Measurements from ENCODE around the gene CFC1. TPM values are rescaled to one million over a fixed set of nuclear protein-coding genes. Genes with fewer than 3 reads are reported as not detected.
"Not testable (repeated sequence)": the region's sequence is repeated elsewhere in the genome, so short reads cannot be mapped to it uniquely, and the experiment has no call there.

CFC1 gene
- total and polyA plus RNA-seq, 9 donors, result 0.48 TPM; not detected in 8

DNA sequence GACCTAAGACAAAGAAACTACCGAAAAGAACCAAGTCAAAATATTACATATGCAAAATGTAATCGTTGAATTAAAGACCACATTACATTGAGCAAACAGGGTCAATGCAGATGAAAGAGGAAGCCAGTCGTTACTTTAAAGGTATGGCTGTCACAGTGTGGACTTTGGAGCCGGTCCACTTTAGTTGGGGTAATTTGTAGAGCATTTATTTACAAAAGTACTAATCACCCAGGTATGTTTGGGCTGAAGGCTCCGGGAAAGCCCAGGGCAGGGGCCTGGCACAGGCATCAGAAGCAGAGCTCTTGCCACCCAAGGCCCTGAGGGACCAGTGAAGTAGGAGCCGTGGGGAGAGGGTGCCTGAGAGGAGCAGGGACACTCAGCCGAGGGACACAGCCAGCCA lies 15.8 kb downstream of the CFC1 start:
- WGBS (ENCODE audit: insufficient coverage), result no CpG with 5 or more reads among the region's 7 CpGs

DNA sequence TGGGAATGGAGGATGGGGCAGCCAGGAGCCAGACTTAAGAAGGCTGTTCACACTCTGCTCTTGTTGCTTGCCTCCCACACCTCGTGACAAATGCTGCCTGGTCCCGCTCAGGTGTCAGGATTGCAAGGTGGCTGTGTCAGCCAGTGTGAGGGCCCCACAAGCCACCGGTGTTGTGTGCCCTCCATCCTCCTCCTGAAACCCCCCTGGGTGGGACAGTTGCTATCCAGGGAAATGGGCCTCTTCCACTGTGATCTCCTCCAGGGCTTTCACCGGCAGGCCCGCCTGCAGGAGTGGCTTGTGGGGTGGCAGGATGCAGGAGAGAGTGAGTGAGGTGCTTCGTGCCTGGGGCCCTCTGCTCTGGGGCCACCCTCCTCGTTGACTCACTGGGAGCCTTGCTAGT lies 16.4 kb downstream of the CFC1 start:
- WGBS (ENCODE audit: insufficient coverage), result no CpG with 5 or more reads among the region's 7 CpGs

More for the DNA sequence above, 15.8 kb downstream of the CFC1 start:
- H3K4me3 ChIP-seq (ENCODE audit: low read length); H3K9me3 ChIP-seq (replicated peaks; ENCODE audit: control insufficient read depth, low read depth, low read length); H3K27ac ChIP-seq (ENCODE audit: low read length); H3K27me3 ChIP-seq (ENCODE audit: control insufficient read depth, insufficient read depth, low read length); H3K4me1 ChIP-seq (ENCODE audit: control insufficient read depth, insufficient read depth, low read length); DNase-seq; H3K36me3 ChIP-seq (ENCODE audit: control insufficient read depth, insufficient read depth, low read length): not testable (repeated sequence)

GRCh38 chr2:130581491-130581890 lies 17.9 kb downstream of the CFC1 start:
- H3K36me3 ChIP-seq (ENCODE audit: control insufficient read depth, insufficient read depth, low read length); H3K27ac ChIP-seq (ENCODE audit: low read length); H3K27me3 ChIP-seq (ENCODE audit: control insufficient read depth, insufficient read depth, low read length); H3K4me1 ChIP-seq (ENCODE audit: control insufficient read depth, insufficient read depth, low read length); H3K4me3 ChIP-seq (ENCODE audit: low read length); H3K9me3 ChIP-seq (replicated peaks; ENCODE audit: control insufficient read depth, low read depth, low read length); DNase-seq: not testable (repeated sequence)
- WGBS (ENCODE audit: insufficient coverage), result no CpG with 5 or more reads among the region's 7 CpGs

More for the DNA sequence above, 16.4 kb downstream of the CFC1 start:
- DNase-seq; H3K27ac ChIP-seq (ENCODE audit: low read length); H3K36me3 ChIP-seq (ENCODE audit: control insufficient read depth, insufficient read depth, low read length); H3K4me3 ChIP-seq (ENCODE audit: low read length); H3K27me3 ChIP-seq (ENCODE audit: control insufficient read depth, insufficient read depth, low read length); H3K9me3 ChIP-seq (replicated peaks; ENCODE audit: control insufficient read depth, low read depth, low read length); H3K4me1 ChIP-seq (ENCODE audit: control insufficient read depth, insufficient read depth, low read length): not testable (repeated sequence)

DNA sequence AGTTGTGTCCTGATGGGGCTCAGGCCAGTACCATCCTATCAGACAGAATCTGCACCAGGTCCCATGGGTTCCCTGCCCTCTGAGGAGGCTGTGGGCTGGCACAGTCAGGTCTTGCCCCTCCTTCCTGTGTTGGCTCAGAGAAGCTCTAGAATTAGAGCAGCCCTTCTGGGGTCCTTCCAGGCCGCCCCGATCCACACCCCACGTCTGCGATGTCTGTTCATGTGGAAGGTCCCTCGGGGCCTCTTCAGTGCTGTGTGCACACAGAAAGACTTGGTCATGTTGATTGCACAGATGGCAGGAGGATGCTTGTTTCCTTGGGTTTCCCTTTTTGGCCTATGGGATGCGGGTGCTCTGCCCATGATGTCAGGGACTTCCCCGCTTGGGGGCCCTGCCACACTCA lies 20.3 kb downstream of the CFC1 start:
- not testable (repeated sequence) for H3K4me3 ChIP-seq (ENCODE audit: low read length); H3K9me3 ChIP-seq (replicated peaks; ENCODE audit: control insufficient read depth, low read depth, low read length); DNase-seq; H3K36me3 ChIP-seq (ENCODE audit: control insufficient read depth, insufficient read depth, low read length); H3K4me1 ChIP-seq (ENCODE audit: control insufficient read depth, insufficient read depth, low read length); H3K27me3 ChIP-seq (ENCODE audit: control insufficient read depth, insufficient read depth, low read length); H3K27ac ChIP-seq (ENCODE audit: low read length)
- no CpG with 5 or more reads among the region's 7 CpGs for WGBS (ENCODE audit: insufficient coverage)

GRCh38 chr2:130577559-130577958 lies 21.8 kb downstream of the CFC1 start:
- not testable (repeated sequence) for H3K36me3 ChIP-seq (ENCODE audit: control insufficient read depth, insufficient read depth, low read length); H3K4me3 ChIP-seq (ENCODE audit: low read length); H3K9me3 ChIP-seq (replicated peaks; ENCODE audit: control insufficient read depth, low read depth, low read length); H3K4me1 ChIP-seq (ENCODE audit: control insufficient read depth, insufficient read depth, low read length); H3K27me3 ChIP-seq (ENCODE audit: control insufficient read depth, insufficient read depth, low read length); H3K27ac ChIP-seq (ENCODE audit: low read length); DNase-seq
- no CpG with 5 or more reads among the region's 4 CpGs for WGBS (ENCODE audit: insufficient coverage)

DNA sequence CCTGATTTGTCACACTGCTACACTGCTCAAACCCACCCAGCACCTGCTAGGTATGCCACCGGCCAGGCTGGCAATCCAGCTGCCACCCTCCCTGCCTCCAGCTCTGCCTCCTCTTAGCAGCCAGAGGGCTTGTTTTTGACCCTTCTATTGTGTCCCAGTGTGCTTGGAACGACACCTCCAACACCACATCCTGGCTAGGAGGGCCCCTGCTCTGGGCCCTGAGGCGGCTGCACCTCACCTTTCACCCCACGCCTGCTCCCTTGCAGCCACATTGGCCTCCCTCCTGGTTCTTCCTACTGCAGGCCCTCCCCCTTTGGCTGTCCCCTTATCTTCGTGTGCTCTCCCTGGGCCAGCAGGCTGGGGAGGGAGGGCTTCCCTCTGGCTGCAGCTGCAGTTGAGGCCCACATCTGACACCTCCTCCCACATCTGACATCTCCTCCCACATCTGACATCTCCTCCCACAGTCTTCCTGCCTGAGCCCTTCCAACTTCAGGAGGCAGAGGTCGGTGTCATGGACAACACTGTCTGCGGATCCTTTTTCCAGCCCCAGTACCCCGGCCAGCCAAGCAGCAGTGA lies 23.1 kb downstream of the CFC1 start:
- DNase-seq; H3K27me3 ChIP-seq (ENCODE audit: control insufficient read depth, insufficient read depth, low read length); H3K4me1 ChIP-seq (ENCODE audit: control insufficient read depth, insufficient read depth, low read length); H3K4me3 ChIP-seq (ENCODE audit: low read length); H3K9me3 ChIP-seq (replicated peaks; ENCODE audit: control insufficient read depth, low read depth, low read length); H3K27ac ChIP-seq (ENCODE audit: low read length); H3K36me3 ChIP-seq (ENCODE audit: control insufficient read depth, insufficient read depth, low read length): not testable (repeated sequence)
- no CpG with 5 or more reads among the region's 8 CpGs for WGBS (ENCODE audit: insufficient coverage)

DNA sequence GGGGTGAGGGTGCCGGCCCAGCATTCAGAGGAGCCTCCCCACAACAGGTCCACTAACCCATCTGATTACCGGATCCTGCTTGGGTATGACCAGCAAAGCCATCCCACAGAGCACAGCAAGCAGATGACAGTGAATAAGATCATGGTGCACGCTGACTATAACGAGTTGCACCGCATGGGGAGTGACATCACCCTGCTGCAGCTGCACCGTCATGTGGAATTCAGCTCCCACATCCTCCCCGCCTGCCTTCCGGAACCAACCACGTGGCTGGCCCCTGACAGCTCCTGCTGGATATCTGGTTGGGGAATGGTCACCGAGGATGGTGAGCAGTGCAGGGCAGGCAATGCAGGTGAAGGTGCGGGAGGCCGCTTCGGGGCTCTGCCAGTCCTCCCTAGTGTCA lies 25.1 kb downstream of the CFC1 start:
- H3K4me3 ChIP-seq (ENCODE audit: low read length); H3K9me3 ChIP-seq (replicated peaks; ENCODE audit: control insufficient read depth, low read depth, low read length); DNase-seq; H3K27ac ChIP-seq (ENCODE audit: low read length); H3K27me3 ChIP-seq (ENCODE audit: control insufficient read depth, insufficient read depth, low read length); H3K36me3 ChIP-seq (ENCODE audit: control insufficient read depth, insufficient read depth, low read length); H3K4me1 ChIP-seq (ENCODE audit: control insufficient read depth, insufficient read depth, low read length): not testable (repeated sequence)
- no CpG with 5 or more reads among the region's 13 CpGs for WGBS (ENCODE audit: insufficient coverage)

GRCh38 chr2:130571929-130572328 lies 27.4 kb downstream of the CFC1 start:
- not testable (repeated sequence) for H3K27ac ChIP-seq (ENCODE audit: low read length); H3K4me3 ChIP-seq (ENCODE audit: low read length); DNase-seq; H3K36me3 ChIP-seq (ENCODE audit: control insufficient read depth, insufficient read depth, low read length); H3K9me3 ChIP-seq (replicated peaks; ENCODE audit: control insufficient read depth, low read depth, low read length); H3K4me1 ChIP-seq (ENCODE audit: control insufficient read depth, insufficient read depth, low read length); H3K27me3 ChIP-seq (ENCODE audit: control insufficient read depth, insufficient read depth, low read length)
- WGBS (ENCODE audit: insufficient coverage), result no CpG with 5 or more reads among the region's 3 CpGs

DNA sequence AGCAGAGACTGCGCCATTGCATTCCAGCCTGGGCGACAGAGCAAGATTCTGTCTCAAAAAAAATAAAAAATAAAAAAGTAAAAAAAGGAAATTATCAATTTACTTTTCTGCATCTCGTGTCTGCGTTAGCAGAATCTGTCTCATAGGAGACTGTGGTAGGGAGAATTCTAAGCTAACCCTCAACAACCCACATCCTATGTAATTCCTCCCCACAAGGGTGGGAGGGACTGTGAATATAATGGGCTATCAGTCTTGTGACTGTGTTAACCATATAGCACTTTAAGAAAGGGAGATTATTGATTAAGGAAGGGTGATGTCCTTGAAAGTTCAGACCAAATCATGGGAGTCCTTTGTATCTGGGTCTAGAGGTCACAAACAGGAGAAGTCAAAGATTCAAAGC lies 33.2 kb downstream of the CFC1 start:
- WGBS (ENCODE audit: insufficient coverage), result no CpG with 5 or more reads among the region's 4 CpGs
- H3K27me3 ChIP-seq (ENCODE audit: control insufficient read depth, insufficient read depth, low read length); H3K27ac ChIP-seq (ENCODE audit: low read length); H3K4me1 ChIP-seq (ENCODE audit: control insufficient read depth, insufficient read depth, low read length); DNase-seq; H3K36me3 ChIP-seq (ENCODE audit: control insufficient read depth, insufficient read depth, low read length); H3K9me3 ChIP-seq (replicated peaks; ENCODE audit: control insufficient read depth, low read depth, low read length); H3K4me3 ChIP-seq (ENCODE audit: low read length): not testable (repeated sequence)

GRCh38 chr2:130556441-130556840 lies 42.9 kb downstream of the CFC1 start:
- H3K27me3 ChIP-seq (ENCODE audit: control insufficient read depth, insufficient read depth, low read length); H3K4me1 ChIP-seq (ENCODE audit: control insufficient read depth, insufficient read depth, low read length); H3K27ac ChIP-seq (ENCODE audit: low read length); H3K4me3 ChIP-seq (ENCODE audit: low read length); H3K36me3 ChIP-seq (ENCODE audit: control insufficient read depth, insufficient read depth, low read length); H3K9me3 ChIP-seq (replicated peaks; ENCODE audit: control insufficient read depth, low read depth, low read length); DNase-seq: not testable (repeated sequence)
- no CpG with 5 or more reads among the region's 8 CpGs for WGBS (ENCODE audit: insufficient coverage)

- not testable (repeated sequence) for H3K9me3 ChIP-seq (replicated peaks; ENCODE audit: control insufficient read depth, low read depth, low read length); DNase-seq; H3K4me1 ChIP-seq (ENCODE audit: control insufficient read depth, insufficient read depth, low read length); H3K4me3 ChIP-seq (ENCODE audit: low read length); H3K27ac ChIP-seq (ENCODE audit: low read length); H3K27me3 ChIP-seq (ENCODE audit: control insufficient read depth, insufficient read depth, low read length); H3K36me3 ChIP-seq (ENCODE audit: control insufficient read depth, insufficient read depth, low read length)
- WGBS (ENCODE audit: insufficient coverage), result no CpG with 5 or more reads among the region's 4 CpGs
These were observed 45.2 kb downstream of the CFC1 start for GRCh38 chr2:130554178-130554577.
